Keratinocyte (primary cell): ENCODE measurements around the gene TAL2.

Source experiments
- EZH2 ChIP-seq: IDR thresholded peaks from one replicate; pipeline ENCODE4 v1.6.1; 2012; ENCODE audit warnings: inconsistent platforms, mild to moderate bottlenecking, low read length, moderate library complexity
- TF ChIP-seq, protein P1 (sequence below), 3 experiments: IDR thresholded peaks in 1 of 3; conservative IDR thresholded peaks in 1 of 3; optimal IDR thresholded peaks in 1 of 3; 2 replicates in 2 of 3; 3 replicates in 1 of 3; pipeline versions ENCODE3 to v1.5.1; 2011; ENCODE audit warnings: low read length in 3 of 3, mild to moderate bottlenecking in 3 of 3, moderate library complexity in 2 of 3, control low read depth in 1 of 3, inconsistent platforms in 1 of 3; ENCODE audit not compliant: insufficient read depth in 2 of 3; ENCODE audit errors: extremely low read depth in 1 of 3

DNA sequence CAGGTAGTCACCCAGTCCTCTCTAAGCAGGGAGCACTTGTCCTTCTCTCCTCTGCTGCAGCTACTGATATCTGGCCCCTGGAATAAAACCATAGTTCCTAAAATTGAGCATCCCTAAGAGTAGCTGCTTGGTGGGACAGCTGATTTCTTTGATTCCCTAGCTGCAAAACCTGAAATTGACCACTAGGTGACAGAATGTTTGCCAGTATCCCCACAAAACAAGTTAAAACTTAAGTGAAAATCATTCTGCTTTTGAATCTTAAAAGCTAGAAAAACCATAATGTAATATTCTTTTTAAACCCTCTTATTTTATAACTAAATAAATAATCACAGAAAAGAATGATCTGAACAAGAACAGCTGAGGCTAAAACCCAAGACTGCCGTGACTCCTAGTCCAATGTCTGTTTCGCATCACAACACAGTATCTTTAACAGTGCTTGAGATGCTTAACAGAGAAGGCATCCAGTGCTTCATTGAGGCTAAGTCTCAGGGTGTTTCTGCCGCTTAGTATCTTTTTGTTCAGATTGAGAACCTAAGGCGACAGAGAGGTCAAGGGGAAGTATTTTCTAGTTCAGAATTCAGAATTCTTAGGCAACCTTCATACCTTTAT, 24.4 kb upstream of the TAL2 start:
- TF ChIP-seq, protein P1, sequence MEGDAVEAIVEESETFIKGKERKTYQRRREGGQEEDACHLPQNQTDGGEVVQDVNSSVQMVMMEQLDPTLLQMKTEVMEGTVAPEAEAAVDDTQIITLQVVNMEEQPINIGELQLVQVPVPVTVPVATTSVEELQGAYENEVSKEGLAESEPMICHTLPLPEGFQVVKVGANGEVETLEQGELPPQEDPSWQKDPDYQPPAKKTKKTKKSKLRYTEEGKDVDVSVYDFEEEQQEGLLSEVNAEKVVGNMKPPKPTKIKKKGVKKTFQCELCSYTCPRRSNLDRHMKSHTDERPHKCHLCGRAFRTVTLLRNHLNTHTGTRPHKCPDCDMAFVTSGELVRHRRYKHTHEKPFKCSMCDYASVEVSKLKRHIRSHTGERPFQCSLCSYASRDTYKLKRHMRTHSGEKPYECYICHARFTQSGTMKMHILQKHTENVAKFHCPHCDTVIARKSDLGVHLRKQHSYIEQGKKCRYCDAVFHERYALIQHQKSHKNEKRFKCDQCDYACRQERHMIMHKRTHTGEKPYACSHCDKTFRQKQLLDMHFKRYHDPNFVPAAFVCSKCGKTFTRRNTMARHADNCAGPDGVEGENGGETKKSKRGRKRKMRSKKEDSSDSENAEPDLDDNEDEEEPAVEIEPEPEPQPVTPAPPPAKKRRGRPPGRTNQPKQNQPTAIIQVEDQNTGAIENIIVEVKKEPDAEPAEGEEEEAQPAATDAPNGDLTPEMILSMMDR (optimal IDR thresholded peaks at IDR 0.05 in 1 of 3, IDR thresholded peaks at IDR 0.05 in 1 of 3, conservative IDR thresholded peaks at IDR 0.05 in 1 of 3; ENCODE audit: extremely low read depth in 1 of 3, insufficient read depth in 2 of 3, low read length in 3 of 3), result peak; percentile 21 to 61 (median 41)
- TF ChIP-seq EZH2, result no peak
